A673 (cell line): ENCODE results near the gene AARS2. TPM values are rescaled to one million over a fixed set of nuclear protein-coding genes. Genes with fewer than 3 reads are reported as not detected.

Experiments used
- BruUV-seq: library from RNA; stranded (reverse); fragments of 400-500 nt; replicated peaks from 2 replicates; lab custom pipeline; 2021; lab: Mats Ljungman, UMichigan
- CTCF ChIA-PET: fragments of 300-600 bp; sonication (Branson Sonifier 250); formaldehyde crosslinking; loops from one replicate; lab custom pipeline; 2022; ENCODE audit warnings: antibody characterized with exemption; lab: Charles Lee
- POLR2A ChIA-PET: fragments of 300-600 bp; sonication (Branson Sonifier 250); formaldehyde crosslinking; loops from one replicate; lab custom pipeline; 2022; ENCODE audit warnings: antibody characterized with exemption; ENCODE audit not compliant: low non-redundant PET; lab: Charles Lee
- DNase-seq: peaks from one replicate; pipeline ENCODE4 v3.0.0-alpha.2; 2015; ENCODE audit warnings: low spot score
- H3K27ac ChIP-seq: fragments of 200-600 bp; sonication (generic); 2 replicates; pipeline ENCODE4 v1.5.1; 2016; ENCODE audit warnings: mixed run types, low read depth, mild to moderate bottlenecking, mixed read lengths, antibody characterized with exemption, low read length; ENCODE audit not compliant: poor library complexity, severe bottlenecking
- H3K27me3 ChIP-seq: fragments of 200-600 bp; sonication (generic); replicated peaks from 2 replicates; pipeline ENCODE4 v1.6.1; 2017; ENCODE audit warnings: mixed run types, low read depth, mild to moderate bottlenecking, mixed read lengths, antibody characterized with exemption, low read length; ENCODE audit not compliant: insufficient read depth, poor library complexity
- H3K36me3 ChIP-seq: fragments of 200-600 bp; sonication (generic); 2 replicates; pipeline ENCODE4 v1.6.1; 2016; ENCODE audit warnings: mixed run types, mild to moderate bottlenecking, mixed read lengths, antibody characterized with exemption, low read length; ENCODE audit not compliant: insufficient read depth, poor library complexity, severe bottlenecking
- H3K4me1 ChIP-seq: fragments of 200-600 bp; sonication (generic); 2 replicates; pipeline ENCODE4 v1.6.1; 2017; ENCODE audit warnings: mixed run types, mild to moderate bottlenecking, mixed read lengths, antibody characterized with exemption, low read length; ENCODE audit not compliant: insufficient read depth, poor library complexity, severe bottlenecking
- H3K4me3 ChIP-seq: fragments of 200-600 bp; sonication (generic); 2 replicates; pipeline ENCODE4 v1.5.1; 2016; ENCODE audit warnings: low read depth, mixed run types, mild to moderate bottlenecking, mixed read lengths, low read length; ENCODE audit not compliant: poor library complexity, severe bottlenecking
- H3K9me3 ChIP-seq: fragments of 200-600 bp; sonication (generic); 2 replicates; pipeline ENCODE4 v1.6.1; 2016; ENCODE audit warnings: mixed run types, low read depth, mild to moderate bottlenecking, mixed read lengths, antibody characterized with exemption, low read length; ENCODE audit not compliant: poor library complexity, severe bottlenecking
- CTCF ChIP-seq: fragments of 300-800, 200-600 bp; sonication (generic); conservative IDR thresholded peaks from 2 replicates; pipeline ENCODE4 v1.5.1; 2017; ENCODE audit warnings: low read depth, mild to moderate bottlenecking, antibody characterized with exemption, low read length, moderate library complexity, mixed read lengths
- EZH2 ChIP-seq: fragments of 200-600 bp; sonication (generic); IDR thresholded peaks from 2 replicates; pipeline ENCODE4 v1.6.1; 2017; ENCODE audit warnings: borderline replicate concordance, low read depth, mild to moderate bottlenecking, mixed read lengths, antibody characterized with exemption, low read length; ENCODE audit not compliant: poor library complexity, severe bottlenecking
- intact Hi-C: fragments of 100-400 bp; cut with micrococcal nuclease; formaldehyde crosslinking; loops from one replicate; pipeline ENCODE4 v1.10.0; 2022; ENCODE audit not compliant: unreplicated experiment
- total RNA-seq: library from RNA; stranded (reverse); gene quantifications from 2 replicates; pipeline ENCODE4 v1.2.3, GENCODE V29; 2021

AARS2 gene
- total RNA-seq, 1 experiment from 2014 or later: 25.0 TPM

GRCh38 chr6:44285552-44286284 is 27.4 kb downstream of the AARS2 start:
- peak; percentile 45 for DNase-seq
- H3K27me3 ChIP-seq: peaks cover 34% of the 10 kb centered on the region
- intact Hi-C loops: no loop called here
- H3K9me3 ChIP-seq: no peaks in the 10 kb centered on the region
- no TSS peak for BruUV-seq
- no peaks in the 10 kb centered on the region for H3K4me1 ChIP-seq
- TF ChIP-seq EZH2: no peak
- TF ChIP-seq CTCF: no peak
- no peak overlapping the region for H3K27ac ChIP-seq
- H3K36me3 ChIP-seq: no peaks in the 10 kb centered on the region
- no peak overlapping the region for H3K4me3 ChIP-seq
- ChIA-PET POLR2A (interaction anchor here (0.5 kb wide), 1 partner anchor 13 kb away, joined by 3 read pairs; no protein-coding TSS in a partner anchor), CTCF (no interaction called here)

- CTCF ChIA-PET: no interaction called here
- H3K4me1 ChIP-seq: no peaks in the 10 kb centered on the region
- no peaks in the 10 kb centered on the region for H3K9me3 ChIP-seq
- no peak overlapping the region for H3K27ac ChIP-seq
- no TSS peak for BruUV-seq
- H3K36me3 ChIP-seq: no peaks in the 10 kb centered on the region
- TF ChIP-seq CTCF (no peak), EZH2 (no peak)
- intact Hi-C loops: no loop called here
- no peak for DNase-seq
- H3K4me3 ChIP-seq: no peak overlapping the region
- peaks cover 26% of the 10 kb centered on the region for H3K27me3 ChIP-seq
- POLR2A ChIA-PET: no interaction called here
These were observed 28.3 kb downstream of the AARS2 start for GRCh38 chr6:44284867-44285266.

- BruUV-seq: no TSS peak
- peaks cover 1% of the 10 kb centered on the region for H3K4me1 ChIP-seq
- ChIA-PET POLR2A (interaction anchor here (0.6 kb wide), 1 partner anchor 850 kb away, joined by 4 read pairs; no protein-coding TSS in a partner anchor), CTCF (no interaction called here)
- no peak overlapping the region for H3K27ac ChIP-seq
- TF ChIP-seq EZH2 (no peak), CTCF (no peak)
- intact Hi-C loops: no loop called here
- H3K36me3 ChIP-seq: no peaks in the 10 kb centered on the region
- no peaks in the 10 kb centered on the region for H3K9me3 ChIP-seq
- H3K4me3 ChIP-seq: no peak overlapping the region
- DNase-seq: no peak
- peaks cover 19% of the 10 kb centered on the region for H3K27me3 ChIP-seq
These were observed 29.0 kb downstream of the AARS2 start for GRCh38 chr6:44284121-44284520.
